HCT116 (cell line): ENCODE data around the gene SNX10. TPM values are rescaled to one million over a fixed set of nuclear protein-coding genes. Genes with fewer than 3 reads are reported as not detected.

Experiments
- ATAC-seq: fragments of 200-7000 bp; cut with Tn5 transposase; 2 replicates; pipeline ENCODE4 v1.9.1; 2020; ENCODE audit warnings: mild to moderate bottlenecking, moderate library complexity
- BruUV-seq: library from RNA; stranded (reverse); fragments of 400-500 nt; replicated peaks from 2 replicates; lab custom pipeline; 2021; lab: Mats Ljungman, UMichigan
- CTCF ChIA-PET: fragments of 300-600 bp; sonication (Branson Sonifier 250); formaldehyde crosslinking; loops from one replicate; lab custom pipeline; 2021; ENCODE audit warnings: antibody characterized with exemption; lab: Charles Lee
- POLR2A ChIA-PET: fragments of 300-600, 350-600 bp; sonication (Branson Sonifier 250); formaldehyde crosslinking; loops from one replicate; lab custom pipeline; 2021; ENCODE audit warnings: antibody characterized with exemption; lab: Charles Lee
- RAD21 ChIA-PET, 2 experiments: fragments of 300-600 bp; sonication (Branson Sonifier 250); formaldehyde crosslinking; loops; one replicate each; lab custom pipeline; 2023; ENCODE audit warnings: low total read pairs in 2 of 2; ENCODE audit not compliant: uncharacterized antibody in 2 of 2, unreplicated experiment in 2 of 2, low non-redundant PET in 1 of 2; lab: Charles Lee
- DNase-seq: peaks from one replicate; pipeline ENCODE4 v3.0.0-alpha.2; 2010; ENCODE audit warnings: low read depth, low spot score
- H2AFZ ChIP-seq: fragments of 200-600 bp; shearing (Covaris generic), sonication (generic); 2 replicates; pipeline ENCODE4 v1.6.1; 2017; ENCODE audit warnings: low read depth, mixed run types, mixed read lengths, antibody characterized with exemption, low read length; ENCODE audit not compliant: poor library complexity, severe bottlenecking
- H3K27ac ChIP-seq: 2 replicates; pipeline ENCODE4 v1.5.1; 2012; ENCODE audit warnings: low read depth, low read length
- H3K27me3 ChIP-seq: fragments of 200-600 bp; sonication (generic); 2 replicates; pipeline ENCODE4 v1.6.1; 2016; ENCODE audit warnings: mixed run types, low read length, mixed read lengths; ENCODE audit not compliant: insufficient read depth
- H3K36me3 ChIP-seq, 2 experiments: fragments of 200-500 bp in 1 of 2; fragments of 200-600 bp in 1 of 2; sonication (Bioruptor generic) in 1 of 2; sonication (generic) in 1 of 2; 2 replicates each; pipeline versions ENCODE4 v1.5.1 to v1.6.1; 2014 to 2016; ENCODE audit warnings: low read length in 2 of 2, inconsistent platforms in 1 of 2, mixed read lengths in 1 of 2, mixed run types in 1 of 2; ENCODE audit not compliant: insufficient read depth in 2 of 2, control insufficient read depth in 1 of 2
- H3K4me1 ChIP-seq, 2 experiments: fragments of 200-600 bp in 1 of 2; sonication (generic) in 1 of 2; 2 replicates each; pipeline versions ENCODE4 v1.5.1 to v1.6.1; 2012 to 2017; ENCODE audit warnings: low read length in 2 of 2, inconsistent platforms in 1 of 2, mild to moderate bottlenecking in 1 of 2, mixed read lengths in 1 of 2, mixed run types in 1 of 2, moderate library complexity in 1 of 2; ENCODE audit not compliant: insufficient read depth in 2 of 2, control insufficient read depth in 1 of 2
- H3K4me2 ChIP-seq: fragments of 200-600 bp; sonication (generic); 2 replicates; pipeline ENCODE4 v1.6.1; 2017; ENCODE audit warnings: mixed run types, low read length, mixed read lengths
- H3K4me3 ChIP-seq, 2 experiments: fragments of 200-600 bp in 1 of 2; sonication (generic) in 1 of 2; replicated peaks in 1 of 2; 2 replicates each; pipeline ENCODE4 v1.5.1; 2011 to 2016; ENCODE audit warnings: low read length in 2 of 2, control low read depth in 1 of 2, low read depth in 1 of 2, mild to moderate bottlenecking in 1 of 2, mixed read lengths in 1 of 2, mixed run types in 1 of 2
- H3K79me2 ChIP-seq: fragments of 200-600 bp; sonication (generic); 2 replicates; pipeline ENCODE4 v1.6.1; 2017; ENCODE audit warnings: mild to moderate bottlenecking, mixed run types, low read length, moderate library complexity, mixed read lengths; ENCODE audit not compliant: insufficient read depth
- H3K9ac ChIP-seq: fragments of 200-600 bp; sonication (generic); 2 replicates; pipeline ENCODE4 v1.6.1; 2016; ENCODE audit warnings: low read length, mixed read lengths
- H3K9me2 ChIP-seq: fragments of 200-600 bp; sonication (generic), shearing (Covaris generic); 2 replicates; pipeline ENCODE4 v1.6.1; 2017; ENCODE audit warnings: mixed run types, mild to moderate bottlenecking, moderate library complexity; ENCODE audit not compliant: insufficient read depth
- H3K9me3 ChIP-seq, 2 experiments: fragments of 200-500 bp in 1 of 2; fragments of 200-600 bp in 1 of 2; sonication (Bioruptor generic) in 1 of 2; sonication (generic) in 1 of 2; 2 replicates each; pipeline ENCODE4 v1.6.1; 2014 to 2017; ENCODE audit warnings: low read length in 2 of 2, mixed read lengths in 2 of 2, inconsistent platforms in 1 of 2, low read depth in 1 of 2, mild to moderate bottlenecking in 1 of 2, mixed run types in 1 of 2, moderate library complexity in 1 of 2; ENCODE audit not compliant: control insufficient read depth in 1 of 2, insufficient read depth in 1 of 2
- H4K20me1 ChIP-seq: fragments of 200-600 bp; sonication (generic), shearing (Covaris generic); 2 replicates; pipeline ENCODE4 v1.6.1; 2017; ENCODE audit warnings: mixed run types, mild to moderate bottlenecking, moderate library complexity; ENCODE audit not compliant: insufficient read depth
- CBX3 ChIP-seq: IDR thresholded peaks from 2 replicates; pipeline ENCODE4 v1.6.1; 2012; ENCODE audit warnings: low read depth
- CEBPB ChIP-seq: IDR thresholded peaks from 2 replicates; pipeline ENCODE4 v1.6.1; 2012; ENCODE audit warnings: low read depth
- CTCF ChIP-seq, 3 experiments: fragments of 200-600 bp in 1 of 3; sonication (generic) in 1 of 3; IDR thresholded peaks in 2 of 3; conservative IDR thresholded peaks in 1 of 3; 2 replicates each; pipeline ENCODE4 v1.5.1; 2012 to 2017; ENCODE audit warnings: low read depth in 2 of 3, low read length in 2 of 3, antibody characterized with exemption in 1 of 3, borderline replicate concordance in 1 of 3, control low read depth in 1 of 3, mild to moderate bottlenecking in 1 of 3, mixed read lengths in 1 of 3, mixed run types in 1 of 3, moderate library complexity in 1 of 3; ENCODE audit not compliant: insufficient read depth in 1 of 3
- EGR1 ChIP-seq: IDR thresholded peaks from 2 replicates; pipeline ENCODE4 v1.6.1; 2012; ENCODE audit warnings: low read depth
- ELF1 ChIP-seq: IDR thresholded peaks from 2 replicates; pipeline ENCODE4 v1.6.1; 2012; ENCODE audit warnings: low read depth, borderline replicate concordance
- EZH2 ChIP-seq: fragments of 200-600 bp; sonication (generic); IDR thresholded peaks from 2 replicates; pipeline ENCODE4 v1.6.1; 2017; ENCODE audit warnings: antibody characterized with exemption, mixed run types
- EZH2phosphoT487 ChIP-seq: fragments of 200-600 bp; IDR thresholded peaks from 2 replicates; pipeline ENCODE4 v1.6.1; 2018; ENCODE audit warnings: antibody characterized with exemption, borderline replicate concordance
- FOSL1 ChIP-seq: IDR thresholded peaks from 2 replicates; pipeline ENCODE4 v1.6.1; 2012; ENCODE audit warnings: low read depth
- JUND ChIP-seq: IDR thresholded peaks from 2 replicates; pipeline ENCODE4 v1.6.1; 2012
- POLR2A ChIP-seq: IDR thresholded peaks from 2 replicates; pipeline ENCODE4 v1.7.0; 2011; ENCODE audit warnings: borderline replicate concordance; ENCODE audit not compliant: insufficient read depth, insufficient read length; ENCODE audit errors: extremely low read depth
- RAD21 ChIP-seq: IDR thresholded peaks from 2 replicates; pipeline ENCODE4 v1.6.1; 2012; ENCODE audit warnings: low read depth, mild to moderate bottlenecking
- SIN3A ChIP-seq: IDR thresholded peaks from 2 replicates; pipeline ENCODE4 v1.6.1; 2012; ENCODE audit warnings: low read depth
- SRF ChIP-seq: IDR thresholded peaks from 2 replicates; pipeline ENCODE4 v1.6.1; 2012; ENCODE audit warnings: low read depth
- TCF7L2 ChIP-seq: IDR thresholded peaks from 2 replicates; pipeline ENCODE4 v1.7.0; 2011; ENCODE audit warnings: borderline replicate concordance, inconsistent platforms; ENCODE audit not compliant: insufficient read depth, insufficient read length; ENCODE audit errors: extremely low read depth
- ZFX ChIP-seq: fragments of 450-650 bp; IDR thresholded peaks from 2 replicates; pipeline ENCODE4 v1.6.1; 2017
- intact Hi-C: fragments of 100-400 bp; cut with micrococcal nuclease; formaldehyde crosslinking; loops from 2 replicates; pipeline ENCODE4 v1.10.0; 2022
- total RNA-seq: library from RNA; stranded (reverse); gene quantifications from one replicate; pipeline ENCODE4 v1.2.1, GENCODE V29; 2021; ENCODE audit not compliant: unreplicated experiment
- TF ChIP-seq, protein P1 (sequence below): IDR thresholded peaks from 2 replicates; pipeline ENCODE4 v1.6.1; 2012
- TF ChIP-seq, protein P2 (sequence below): IDR thresholded peaks from 2 replicates; pipeline ENCODE4 v1.6.1; 2011; ENCODE audit warnings: mild to moderate bottlenecking, low read length, moderate library complexity; ENCODE audit not compliant: insufficient replicate concordance; ENCODE audit errors: extremely low read depth

The SNX10 gene
- total RNA-seq, 1 experiment from 2014 or later: 26.9 TPM

GRCh38 chr7:26379711-26380110, 88.0 kb downstream of the SNX10 start:
- ChIA-PET RAD21 (no interaction called here), CTCF (interaction anchor here (3.1 kb wide), 1 partner anchor 10 kb away, joined by 17 read pairs; no protein-coding TSS in a partner anchor), POLR2A (no interaction called here)
- Histone ChIP-seq H3K9me3 (no peaks in the 10 kb centered on the region), H2AFZ (no peak overlapping the region), H3K36me3 (no peaks in the 10 kb centered on the region), H3K79me2 (no peaks in the 10 kb centered on the region), H3K4me2 (no peak overlapping the region), H3K27me3 (no peaks in the 10 kb centered on the region), H3K4me3 (no peak overlapping the region), H3K9ac (no peak overlapping the region), H3K4me1 (no peaks in the 10 kb centered on the region), H3K9me2 (no peaks in the 10 kb centered on the region), H4K20me1 (no peaks in the 10 kb centered on the region), H3K27ac (no peak overlapping the region)
- no TSS peak for BruUV-seq
- DNase-seq (no peak), ATAC-seq (no peak)
- TF ChIP-seq ELF1: no peak
- no peak for TF ChIP-seq CTCF (IDR thresholded peaks at IDR 0.05 in 2 of 3, conservative IDR thresholded peaks at IDR 0.05 in 1 of 3; ENCODE audit: borderline replicate concordance in 1 of 3, insufficient read depth in 1 of 3, low read depth in 2 of 3, low read length in 2 of 3)
- no peak for TF ChIP-seq CBX3
- TF ChIP-seq POLR2A: no peak
- no peak for TF ChIP-seq FOSL1
- TF ChIP-seq, protein P1, sequence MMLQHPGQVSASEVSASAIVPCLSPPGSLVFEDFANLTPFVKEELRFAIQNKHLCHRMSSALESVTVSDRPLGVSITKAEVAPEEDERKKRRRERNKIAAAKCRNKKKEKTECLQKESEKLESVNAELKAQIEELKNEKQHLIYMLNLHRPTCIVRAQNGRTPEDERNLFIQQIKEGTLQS: no peak
- no peak for TF ChIP-seq ZFX
- TF ChIP-seq SRF: no peak
- TF ChIP-seq CEBPB: no peak
- no peak for TF ChIP-seq EGR1
- TF ChIP-seq, protein P2, sequence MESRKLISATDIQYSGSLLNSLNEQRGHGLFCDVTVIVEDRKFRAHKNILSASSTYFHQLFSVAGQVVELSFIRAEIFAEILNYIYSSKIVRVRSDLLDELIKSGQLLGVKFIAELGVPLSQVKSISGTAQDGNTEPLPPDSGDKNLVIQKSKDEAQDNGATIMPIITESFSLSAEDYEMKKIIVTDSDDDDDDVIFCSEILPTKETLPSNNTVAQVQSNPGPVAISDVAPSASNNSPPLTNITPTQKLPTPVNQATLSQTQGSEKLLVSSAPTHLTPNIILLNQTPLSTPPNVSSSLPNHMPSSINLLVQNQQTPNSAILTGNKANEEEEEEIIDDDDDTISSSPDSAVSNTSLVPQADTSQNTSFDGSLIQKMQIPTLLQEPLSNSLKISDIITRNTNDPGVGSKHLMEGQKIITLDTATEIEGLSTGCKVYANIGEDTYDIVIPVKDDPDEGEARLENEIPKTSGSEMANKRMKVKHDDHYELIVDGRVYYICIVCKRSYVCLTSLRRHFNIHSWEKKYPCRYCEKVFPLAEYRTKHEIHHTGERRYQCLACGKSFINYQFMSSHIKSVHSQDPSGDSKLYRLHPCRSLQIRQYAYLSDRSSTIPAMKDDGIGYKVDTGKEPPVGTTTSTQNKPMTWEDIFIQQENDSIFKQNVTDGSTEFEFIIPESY: no peak
- no peak for TF ChIP-seq JUND
- no peak for TF ChIP-seq EZH2phosphoT487
- TF ChIP-seq TCF7L2: no peak
- no peak for TF ChIP-seq EZH2
- no peak for TF ChIP-seq SIN3A
- TF ChIP-seq RAD21: no peak
- intact Hi-C loops: no loop called here
